ENCODE measurements around the gene ETS1.

Gene ETS1

GRCh38 chr11:128587415-128587814, at the start of gene ETS1:
ETS1 (minus strand) TSS chr11:128587558; CDS start chr11:128573130, 14,428 bp downstream.
- no peak for DNase-seq (ENCODE audit: low read depth)

GRCh38 chr11:128634395-128634794, 47.0 kb upstream of the ETS1 start:
- DNase-seq (ENCODE audit: low read depth), result no peak

GRCh38 chr11:128633384-128633965, 46.1 kb upstream of the ETS1 start:
- DNase-seq (ENCODE audit: low read depth), result no peak

GRCh38 chr11:128632141-128632791, 44.9 kb upstream of the ETS1 start:
- peak; percentile 68 for DNase-seq (ENCODE audit: low read depth)

GRCh38 chr11:128630367-128631230, 43.2 kb upstream of the ETS1 start:
- peak; percentile 86 for DNase-seq (ENCODE audit: low read depth)

GRCh38 chr11:128629516-128630106, 42.3 kb upstream of the ETS1 start:
- DNase-seq (ENCODE audit: low read depth), result no peak

GRCh38 chr11:128628686-128629085, 41.3 kb upstream of the ETS1 start:
- DNase-seq (ENCODE audit: low read depth), result no peak

- DNase-seq (ENCODE audit: low read depth), result no peak
Measured at GRCh38 chr11:128628325-128628673, 40.9 kb upstream of the ETS1 start.

- DNase-seq (ENCODE audit: low read depth), result no peak
Measured at GRCh38 chr11:128627666-128628324, 40.4 kb upstream of the ETS1 start.

GRCh38 chr11:128626913-128627665, 39.7 kb upstream of the ETS1 start:
- DNase-seq (ENCODE audit: low read depth), result no peak

GRCh38 chr11:128625746-128626145, 38.4 kb upstream of the ETS1 start:
- no peak for DNase-seq (ENCODE audit: low read depth)

GRCh38 chr11:128625326-128625725, 38.0 kb upstream of the ETS1 start:
- no peak for DNase-seq (ENCODE audit: low read depth)

GRCh38 chr11:128624269-128625175, 37.2 kb upstream of the ETS1 start:
- no peak for DNase-seq (ENCODE audit: low read depth)

- no peak for DNase-seq (ENCODE audit: low read depth)
Measured at GRCh38 chr11:128623091-128623490, 35.7 kb upstream of the ETS1 start.

- DNase-seq (ENCODE audit: low read depth), result peak; percentile 95
Measured at GRCh38 chr11:128621601-128622501, 34.5 kb upstream of the ETS1 start.

- DNase-seq (ENCODE audit: low read depth), result peak; percentile 54
Measured at GRCh38 chr11:128620309-128621100, 33.1 kb upstream of the ETS1 start.

- no peak for DNase-seq (ENCODE audit: low read depth)
Measured at GRCh38 chr11:128619540-128620308, 32.4 kb upstream of the ETS1 start.

GRCh38 chr11:128619007-128619406, 31.6 kb upstream of the ETS1 start:
- no peak for DNase-seq (ENCODE audit: low read depth)
